NCI-H2227 (cell line): ENCODE results near the gene TRERF1.

Experiments used
- DNase-seq: peaks from one replicate; lab custom pipeline; 2025; ENCODE audit not compliant: unreplicated experiment; lab: John Stamatoyannopoulos, UW

The TRERF1 gene

GRCh38 chr6:42368181-42368580, 83.5 kb downstream of the TRERF1 start:
- DNase-seq: no peak

- DNase-seq: no peak
These were observed 84.2 kb downstream of the TRERF1 start for GRCh38 chr6:42367353-42368011.

GRCh38 chr6:42366999-42367352, 84.8 kb downstream of the TRERF1 start:
- DNase-seq: no peak

GRCh38 chr6:42366011-42366705, 85.6 kb downstream of the TRERF1 start:
- no peak for DNase-seq

- DNase-seq: no peak
These were observed 86.7 kb downstream of the TRERF1 start for GRCh38 chr6:42365021-42365420.

- DNase-seq: no peak
These were observed 87.5 kb downstream of the TRERF1 start for GRCh38 chr6:42363926-42364849.

GRCh38 chr6:42361036-42361435, 90.7 kb downstream of the TRERF1 start:
- DNase-seq: no peak

GRCh38 chr6:42359021-42359420, 92.7 kb downstream of the TRERF1 start:
- DNase-seq: no peak

GRCh38 chr6:42355416-42355815, 96.3 kb downstream of the TRERF1 start:
- DNase-seq: no peak

- no peak for DNase-seq
These were observed 97.0 kb downstream of the TRERF1 start for GRCh38 chr6:42354702-42355101.

- no peak for DNase-seq
These were observed 98.7 kb downstream of the TRERF1 start for GRCh38 chr6:42352856-42353564.

- DNase-seq: no peak
These were observed 100.8 kb downstream of the TRERF1 start for GRCh38 chr6:42350911-42351310.

- DNase-seq: no peak
These were observed 101.8 kb downstream of the TRERF1 start for GRCh38 chr6:42349753-42350511.

GRCh38 chr6:42347456-42347855, 104.3 kb downstream of the TRERF1 start:
- no peak for DNase-seq

- no peak for DNase-seq
These were observed 105.9 kb downstream of the TRERF1 start for GRCh38 chr6:42345696-42346416.

GRCh38 chr6:42344756-42345155, 107.0 kb downstream of the TRERF1 start:
- DNase-seq: no peak

GRCh38 chr6:42341771-42342553, 109.8 kb downstream of the TRERF1 start:
- DNase-seq: no peak

- no peak for DNase-seq
These were observed 110.5 kb downstream of the TRERF1 start for GRCh38 chr6:42341221-42341620.

- DNase-seq: no peak
These were observed 111.2 kb downstream of the TRERF1 start for GRCh38 chr6:42340511-42340910.
